Fibroblast of peridontal ligament (primary cell): ENCODE data around the gene NFKBIA.
"Not testable (repeated sequence)": the region's sequence is repeated elsewhere in the genome, so short reads cannot be mapped to it uniquely, and the experiment has no call there.

Experiments
- DNase-seq: peaks from one replicate; pipeline ENCODE4 v3.0.0-alpha.2; 2010; ENCODE audit errors: extremely low read depth

NFKBIA gene

DNA sequence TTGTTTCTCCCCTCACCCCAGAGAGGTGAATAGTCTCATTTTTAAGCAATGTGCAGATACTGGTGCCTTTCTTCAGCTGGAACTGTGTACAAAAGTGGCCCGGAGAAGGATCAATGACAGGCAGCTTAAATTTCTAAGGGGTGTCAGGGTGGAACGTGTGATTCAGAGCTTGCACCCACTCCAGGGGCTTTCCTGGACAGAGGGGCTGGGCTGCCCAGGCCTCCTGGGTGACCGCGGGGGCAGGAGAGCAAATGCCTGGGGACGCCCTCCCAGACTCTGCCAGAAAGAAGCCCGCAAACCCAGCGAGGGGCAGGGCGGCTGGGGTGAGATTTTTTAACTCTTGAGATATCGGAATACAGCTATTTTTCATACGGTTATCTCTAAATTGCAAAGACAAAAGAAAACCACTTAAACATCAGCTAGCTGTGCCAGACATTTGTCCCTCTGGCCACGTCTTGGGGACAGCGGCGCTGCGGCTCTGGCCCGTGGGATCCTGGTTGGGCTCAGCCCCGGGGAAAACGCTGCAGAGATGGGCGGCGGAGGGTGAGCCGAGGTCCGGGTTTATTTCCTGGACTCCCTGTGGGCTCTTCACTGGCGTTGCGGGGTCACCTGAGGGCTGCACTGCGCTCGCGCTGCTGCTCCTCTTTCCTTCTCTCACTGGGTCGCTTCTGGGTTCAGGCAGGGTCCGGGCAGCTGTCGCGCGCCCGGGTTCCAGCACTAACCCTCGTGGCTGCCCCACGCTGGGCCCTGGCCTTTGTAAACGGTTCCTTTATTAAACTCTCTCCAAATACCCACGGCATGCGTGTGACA lies 35.8 kb downstream of the NFKBIA start:
- DNase-seq = no peak

DNA sequence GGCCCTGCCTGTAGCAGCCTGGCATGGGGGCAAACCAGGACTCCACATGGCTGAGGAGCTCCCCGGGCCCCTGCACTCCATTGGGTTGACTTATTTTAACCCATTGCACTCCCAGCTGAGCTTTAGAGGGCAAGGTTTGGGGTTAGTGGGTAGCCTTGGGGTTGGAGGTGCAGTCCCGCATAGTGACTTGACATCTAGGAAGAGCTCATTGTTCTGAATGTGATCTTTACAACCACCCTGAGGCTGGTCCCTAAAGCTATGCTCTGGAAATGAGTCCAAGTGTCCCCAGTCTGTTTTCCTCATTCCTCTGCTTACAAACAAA lies 36.4 kb downstream of the NFKBIA start:
- no peak for DNase-seq

DNA sequence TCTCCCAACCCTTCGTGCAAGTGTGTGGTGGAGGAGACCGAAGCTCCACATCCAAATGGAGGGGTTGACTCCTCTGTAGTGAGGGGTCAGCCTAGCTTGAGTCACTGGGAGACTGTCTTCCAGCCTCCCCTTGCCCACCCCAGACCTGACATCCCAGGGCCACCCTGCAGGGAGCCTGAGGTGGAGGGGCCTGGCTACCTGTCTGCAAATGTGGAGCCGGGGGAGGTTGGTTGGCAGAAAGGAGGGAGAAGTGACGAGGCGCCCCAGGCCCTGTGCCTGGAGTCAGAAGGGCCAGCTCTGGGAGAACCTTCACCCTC lies 37.5 kb downstream of the NFKBIA start:
- no peak for DNase-seq

DNA sequence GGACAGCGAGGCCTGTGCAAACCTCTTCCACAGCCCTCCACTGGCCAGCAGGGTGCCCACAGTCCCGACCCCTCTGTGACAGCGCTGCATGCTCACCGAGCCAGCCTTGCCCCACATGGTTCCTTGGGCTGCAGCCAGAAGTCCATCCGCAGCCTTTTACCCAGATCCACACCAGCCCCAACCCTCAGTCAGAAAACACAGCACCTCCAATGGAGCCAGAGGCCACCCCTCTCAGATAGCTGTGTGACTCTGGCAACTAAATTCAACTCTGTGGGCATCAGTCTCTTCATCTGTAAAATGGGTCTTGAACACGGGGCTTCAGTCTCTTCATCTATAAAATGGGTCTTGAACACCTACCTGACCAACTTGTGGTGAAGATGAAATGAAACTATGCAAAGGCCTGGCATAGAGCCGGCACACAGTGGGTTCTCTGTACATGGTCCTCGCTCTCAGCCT lies 38.0 kb downstream of the NFKBIA start:
- no peak for DNase-seq

DNA sequence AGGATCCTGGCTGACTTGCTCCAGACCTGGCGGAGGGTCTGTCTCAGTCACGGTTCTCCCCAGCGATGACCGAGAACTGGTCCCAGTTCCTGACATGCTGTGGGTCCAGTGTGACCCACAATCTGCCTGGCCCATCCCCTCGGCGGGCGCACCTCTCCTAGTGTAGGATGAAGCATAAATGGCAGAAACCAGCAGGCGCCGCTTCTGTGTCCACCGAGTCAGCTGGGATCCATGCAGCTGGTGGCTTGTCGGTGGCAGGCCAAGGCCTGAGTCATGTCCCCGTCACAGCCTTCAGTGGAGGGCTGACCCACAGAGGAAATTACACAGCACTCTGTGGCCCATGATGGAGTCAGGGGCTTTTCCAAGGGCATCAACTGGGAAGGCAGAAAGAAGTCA lies 38.5 kb downstream of the NFKBIA start:
- no peak for DNase-seq

DNA sequence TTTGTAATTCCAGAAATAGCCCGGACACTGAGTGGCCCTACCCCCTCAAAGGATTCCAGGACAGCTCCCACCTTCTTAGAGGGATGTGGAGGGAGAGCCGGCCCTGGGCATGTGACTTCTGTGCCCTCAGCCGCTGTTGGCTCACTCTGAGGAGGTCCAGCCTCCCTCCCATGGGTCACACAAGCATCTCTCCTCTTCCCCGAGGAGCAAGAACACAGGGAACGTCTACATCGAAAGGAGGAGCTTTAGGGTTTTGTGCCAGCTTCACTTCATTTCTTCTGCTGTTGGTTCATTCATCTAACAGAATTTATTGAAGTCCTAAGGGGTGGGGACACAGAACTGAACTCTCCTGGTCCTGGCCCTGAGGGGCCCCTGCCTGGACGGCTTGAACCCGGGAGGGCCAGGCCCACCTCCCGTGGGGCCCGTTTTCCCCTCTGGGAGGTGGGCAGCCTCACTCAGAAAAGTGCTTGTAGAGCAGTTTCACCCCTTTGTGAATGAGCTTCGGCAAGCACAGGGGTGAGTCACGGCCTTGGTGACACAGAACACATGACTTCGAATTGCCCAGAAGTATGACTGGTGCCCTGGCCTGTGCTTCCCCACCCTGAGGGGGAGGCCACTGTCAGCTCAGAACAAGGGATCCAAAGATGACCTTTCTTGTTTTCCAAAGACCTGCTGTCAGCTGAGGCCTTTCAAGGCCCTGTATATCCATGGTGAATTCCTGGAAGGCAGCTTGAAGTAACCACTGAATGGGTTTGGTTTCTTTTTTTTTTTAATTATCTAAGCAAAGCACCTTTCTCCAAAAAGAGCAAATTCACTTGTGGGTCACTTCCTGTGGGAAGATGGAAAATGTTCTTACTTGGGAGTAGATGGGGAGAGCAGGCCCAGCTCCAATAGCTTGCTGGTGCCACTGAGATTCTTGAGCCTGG lies 39.2 kb downstream of the NFKBIA start:
- peak; percentile 76 for DNase-seq

DNA sequence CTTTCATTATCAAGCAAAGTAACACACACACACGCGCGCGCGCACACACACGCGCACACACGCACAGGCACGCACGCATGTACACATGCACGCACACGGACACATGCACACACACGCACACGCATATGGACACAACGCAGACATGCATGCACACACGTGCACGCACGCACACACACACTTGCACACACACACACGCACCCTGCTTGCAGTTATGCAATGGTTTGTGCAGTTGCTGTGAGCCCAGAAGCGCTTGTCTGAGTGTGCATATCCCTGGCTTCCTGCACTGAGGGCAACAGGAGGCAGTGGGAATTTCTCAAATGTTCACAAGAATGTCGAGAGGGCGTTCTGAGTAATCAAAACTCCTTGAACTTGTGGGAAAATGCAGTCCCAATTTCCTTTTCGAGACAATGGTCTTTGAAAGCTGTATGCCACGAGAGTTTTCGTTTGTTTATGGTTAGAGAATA lies 41.6 kb downstream of the NFKBIA start:
- DNase-seq = peak; percentile 71

DNA sequence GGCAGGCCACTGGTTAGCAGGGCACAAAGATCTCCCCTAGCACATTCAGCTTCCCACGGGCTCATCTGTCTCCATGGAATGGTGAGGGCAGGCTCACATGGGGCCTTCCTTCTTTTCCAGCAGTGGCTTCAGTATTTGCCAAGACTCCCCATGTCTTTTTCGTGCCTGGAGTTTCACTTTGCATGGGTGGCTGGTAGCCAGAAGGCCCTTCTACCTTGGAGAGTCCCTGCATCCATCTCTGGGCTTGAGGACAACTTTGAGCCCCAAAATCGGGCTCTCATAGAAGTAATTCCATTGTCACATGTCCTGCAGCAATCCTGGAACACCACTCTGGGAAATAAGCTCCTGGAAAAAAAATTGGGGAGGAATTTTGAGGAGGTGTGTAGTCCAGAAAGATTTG lies 42.1 kb downstream of the NFKBIA start:
- no peak for DNase-seq

DNA sequence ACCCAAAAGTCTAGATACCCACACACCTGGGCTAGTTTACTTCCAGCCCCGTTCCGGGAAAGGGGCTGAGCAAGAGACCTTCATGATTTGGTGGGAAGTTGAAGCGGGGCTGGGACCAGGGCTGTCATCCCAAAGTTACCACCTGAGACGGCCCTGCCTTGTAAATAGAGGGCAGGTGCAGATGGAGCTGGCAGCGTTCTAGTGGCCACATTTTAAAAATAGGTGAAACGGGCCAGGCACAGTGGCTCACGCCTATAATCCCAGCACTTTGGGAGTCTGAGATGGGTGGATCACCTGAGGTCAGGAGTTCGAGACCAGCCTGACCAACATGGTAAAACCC lies 43.4 kb downstream of the NFKBIA start:
- DNase-seq = no peak

DNA sequence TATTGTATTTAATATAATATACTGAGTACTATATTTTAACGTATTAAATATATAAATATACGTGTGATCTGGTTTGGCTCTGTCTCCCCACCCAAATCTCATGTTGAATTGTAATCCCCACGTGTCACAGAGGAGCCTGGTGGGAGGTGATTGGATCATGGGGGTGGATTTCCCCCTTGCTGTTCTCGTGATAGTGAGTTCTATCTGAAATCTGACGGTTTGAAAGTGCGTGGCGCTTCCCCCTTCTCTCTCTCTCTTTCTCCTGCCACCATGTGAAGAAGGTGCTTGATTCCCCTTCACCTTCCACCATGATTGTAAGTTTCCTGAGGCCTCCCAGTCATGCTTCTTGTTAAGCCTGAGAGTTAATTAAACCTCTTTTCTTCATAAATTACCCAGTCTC lies 44.9 kb downstream of the NFKBIA start:
- not testable (repeated sequence) for DNase-seq

DNA sequence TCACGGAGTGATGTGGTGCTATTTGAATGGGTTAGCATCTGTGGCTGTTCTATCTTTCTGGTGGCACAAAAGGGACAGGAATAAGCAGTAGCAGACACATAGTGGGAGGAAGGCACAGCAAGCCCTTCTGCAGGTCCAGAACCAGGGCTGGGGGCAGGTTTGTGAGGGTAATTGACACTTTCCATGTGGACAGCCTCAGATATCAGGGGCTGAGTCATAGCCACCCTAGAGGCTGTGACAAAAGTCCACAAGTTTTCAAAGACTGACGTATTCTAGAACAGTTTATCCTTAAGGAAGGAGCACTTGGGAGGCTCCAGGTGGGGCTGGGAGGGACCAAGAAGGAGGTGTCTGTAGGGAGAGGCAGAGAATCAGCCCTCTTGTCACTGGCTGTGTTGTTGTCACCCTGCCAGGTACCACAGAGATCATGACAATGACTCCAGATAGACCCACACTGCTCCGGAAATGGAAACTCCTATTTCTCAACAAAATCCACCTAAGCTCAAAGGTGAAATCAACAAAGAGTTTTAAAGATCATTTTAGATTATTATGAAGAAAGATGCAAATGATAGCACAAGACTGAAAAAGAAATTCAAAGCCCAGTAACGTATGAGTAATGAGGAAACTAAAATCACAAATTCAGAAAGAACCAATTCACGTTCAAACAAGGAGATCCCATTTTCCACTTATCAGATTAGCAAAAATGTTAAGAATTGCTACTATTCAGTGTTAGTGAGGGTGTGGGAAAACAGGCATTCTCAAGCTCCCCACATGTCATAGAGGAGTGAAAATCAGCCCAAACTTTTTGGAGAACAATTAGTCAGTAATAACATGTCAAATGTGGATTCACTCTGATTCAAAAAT lies 48.3 kb downstream of the NFKBIA start:
- no peak for DNase-seq

DNA sequence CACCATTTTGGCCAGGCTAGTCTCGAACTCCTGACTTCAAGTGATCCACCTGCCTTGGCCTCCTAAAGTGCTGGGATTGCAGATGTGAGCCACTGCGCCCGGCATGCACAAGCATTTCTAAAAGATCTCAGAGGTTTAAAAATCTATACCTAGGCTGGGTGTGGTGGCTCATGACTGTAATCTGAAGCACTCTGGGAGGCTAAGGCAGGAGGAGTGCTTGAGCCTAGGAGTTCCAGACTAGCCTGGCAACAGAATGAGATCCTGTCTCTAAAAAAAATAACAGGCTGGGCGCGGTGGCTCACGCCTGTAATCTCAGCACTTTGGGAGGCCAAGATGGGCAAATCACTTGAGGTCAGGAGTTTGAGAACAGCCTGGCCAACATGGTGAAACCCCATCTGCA lies 49.3 kb downstream of the NFKBIA start:
- not testable (repeated sequence) for DNase-seq

DNA sequence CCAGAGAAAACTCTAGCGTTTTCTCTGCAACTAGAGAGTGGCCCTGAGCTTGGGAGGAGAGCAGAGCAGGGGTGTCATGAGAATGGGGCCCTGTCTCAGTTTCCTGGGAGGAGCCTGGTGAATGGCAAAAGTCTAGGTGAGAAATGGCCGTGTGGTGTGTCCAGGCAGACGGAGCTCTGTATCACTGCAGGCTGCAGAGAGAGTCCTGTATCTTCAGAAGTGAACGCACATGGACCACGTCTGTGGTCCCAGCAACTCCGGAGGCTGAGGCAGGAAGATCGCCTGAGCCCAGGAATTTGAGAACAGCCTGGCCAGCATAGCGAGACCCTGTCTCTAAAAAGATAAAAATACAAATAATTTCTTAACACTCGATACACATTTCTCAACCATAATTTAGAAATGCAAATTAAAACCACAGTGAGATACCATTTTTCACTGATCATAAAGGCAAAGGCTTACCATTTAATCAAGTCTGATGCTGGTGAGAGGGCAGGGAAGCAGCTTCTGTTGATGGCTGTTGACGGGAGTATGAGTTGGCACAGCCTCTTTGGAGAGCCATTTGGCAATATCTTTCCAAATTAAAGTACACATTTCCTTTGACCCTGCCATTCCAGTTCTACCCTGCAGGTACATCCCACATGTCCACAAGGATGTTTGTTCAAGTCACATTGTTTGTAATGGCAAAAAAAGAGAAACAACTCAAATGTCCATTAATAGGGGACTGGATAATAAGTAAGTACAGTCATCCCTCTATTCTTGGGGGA lies 51.0 kb downstream of the NFKBIA start:
- DNase-seq = no peak

DNA sequence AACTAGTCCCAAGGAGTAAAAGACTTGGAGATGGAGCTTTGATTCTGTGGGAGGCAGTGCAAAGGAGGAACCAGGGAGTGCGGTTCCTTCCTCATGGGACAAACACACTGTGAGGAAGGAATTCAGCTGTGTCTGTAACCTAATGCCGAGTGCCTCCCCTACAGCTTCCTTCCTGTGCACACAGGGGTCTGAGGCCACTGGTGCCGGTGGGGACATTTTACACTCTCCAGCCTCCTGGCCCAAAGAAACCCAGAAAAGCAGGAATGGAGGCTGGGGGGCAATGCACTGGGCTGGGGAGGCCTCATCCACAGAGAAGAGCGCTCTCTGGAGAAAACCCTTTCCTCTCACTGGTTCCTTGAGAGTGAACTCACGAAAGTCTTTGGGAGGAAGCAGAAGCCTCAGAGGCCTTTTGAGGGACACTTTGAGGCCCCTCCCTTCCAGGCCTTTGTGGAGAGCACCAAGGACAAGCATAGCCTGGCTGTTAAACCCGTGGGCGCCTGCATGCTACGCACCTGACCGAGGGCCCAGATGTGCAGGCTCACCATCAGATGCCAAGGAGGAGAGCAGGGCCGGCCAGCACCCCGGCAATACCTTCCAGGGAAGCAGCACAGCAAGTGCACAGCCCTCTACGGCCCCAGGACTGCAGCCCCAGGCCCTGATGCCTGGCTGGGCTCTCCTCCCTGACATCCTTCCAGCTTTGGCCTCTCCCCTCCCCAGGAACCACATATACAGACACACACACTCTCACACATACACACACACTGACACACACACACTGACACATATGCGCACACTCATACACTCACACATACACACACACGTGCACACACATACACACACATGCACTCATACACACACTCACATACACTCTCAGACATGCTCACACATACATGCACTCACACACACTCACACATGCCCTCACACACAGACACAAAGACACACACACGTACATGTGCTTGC lies 52.0 kb downstream of the NFKBIA start:
- no peak for DNase-seq

DNA sequence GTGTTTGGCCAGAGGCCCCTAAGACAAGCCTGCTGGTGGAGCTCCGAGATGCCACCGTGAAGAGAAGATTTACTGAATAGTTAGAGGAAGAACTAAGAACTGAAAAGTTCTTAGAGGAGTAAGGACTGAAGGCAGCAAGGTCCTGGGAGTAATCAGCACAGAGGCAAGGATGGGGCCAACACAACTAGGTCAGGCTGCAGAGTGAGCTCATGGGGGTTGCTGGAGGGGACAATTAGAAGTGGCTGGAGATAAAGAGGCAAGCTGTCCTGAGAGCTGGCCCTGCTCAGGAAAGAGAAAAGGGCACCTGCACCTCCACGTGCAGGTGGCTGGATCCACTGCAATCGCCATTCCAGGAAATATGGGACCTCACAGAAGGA lies 52.7 kb downstream of the NFKBIA start:
- DNase-seq = no peak
